GM18909 (cell line): Measurements from ENCODE around the gene CFAP46.

ENCODE experiments used
- ATAC-seq: cut with Tn5 transposase; IDR thresholded peaks from one replicate; pipeline ENCODE4 v1.9.1; 2021; ENCODE audit warnings: mild to moderate bottlenecking; ENCODE audit not compliant: unreplicated experiment, poor library complexity

Gene CFAP46

GRCh38 chr10:132872658-132873057, 69.7 kb downstream of the CFAP46 start:
- no peak for ATAC-seq

- no peak for ATAC-seq
These were observed 71.9 kb downstream of the CFAP46 start for GRCh38 chr10:132870426-132870825.

GRCh38 chr10:132869621-132870020, 72.7 kb downstream of the CFAP46 start:
- no peak for ATAC-seq

DNA sequence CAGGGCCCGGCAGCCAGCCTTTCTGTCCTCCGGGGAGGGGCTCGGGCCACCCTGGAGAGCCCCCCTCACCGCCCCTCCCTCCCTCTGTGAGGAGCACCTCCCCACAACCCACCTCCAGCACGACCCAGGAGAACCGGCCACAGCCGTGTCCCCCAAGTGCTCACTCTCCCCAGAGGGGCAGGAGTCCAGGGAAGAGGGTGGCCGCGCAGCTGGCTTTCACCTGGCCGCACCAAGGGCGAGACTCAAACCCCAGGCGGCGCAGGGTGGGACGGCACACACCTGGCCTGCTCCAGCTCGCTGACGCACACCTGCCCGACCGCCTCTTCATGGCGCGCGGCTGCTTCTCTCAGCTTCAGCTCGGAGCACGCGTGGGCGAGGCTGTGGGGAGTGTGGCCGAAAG, 73.4 kb downstream of the CFAP46 start:
- ATAC-seq, result no peak

GRCh38 chr10:132867801-132868644, 74.3 kb downstream of the CFAP46 start:
- ATAC-seq, result no peak

GRCh38 chr10:132866601-132867381, 75.6 kb downstream of the CFAP46 start:
- no peak for ATAC-seq

DNA sequence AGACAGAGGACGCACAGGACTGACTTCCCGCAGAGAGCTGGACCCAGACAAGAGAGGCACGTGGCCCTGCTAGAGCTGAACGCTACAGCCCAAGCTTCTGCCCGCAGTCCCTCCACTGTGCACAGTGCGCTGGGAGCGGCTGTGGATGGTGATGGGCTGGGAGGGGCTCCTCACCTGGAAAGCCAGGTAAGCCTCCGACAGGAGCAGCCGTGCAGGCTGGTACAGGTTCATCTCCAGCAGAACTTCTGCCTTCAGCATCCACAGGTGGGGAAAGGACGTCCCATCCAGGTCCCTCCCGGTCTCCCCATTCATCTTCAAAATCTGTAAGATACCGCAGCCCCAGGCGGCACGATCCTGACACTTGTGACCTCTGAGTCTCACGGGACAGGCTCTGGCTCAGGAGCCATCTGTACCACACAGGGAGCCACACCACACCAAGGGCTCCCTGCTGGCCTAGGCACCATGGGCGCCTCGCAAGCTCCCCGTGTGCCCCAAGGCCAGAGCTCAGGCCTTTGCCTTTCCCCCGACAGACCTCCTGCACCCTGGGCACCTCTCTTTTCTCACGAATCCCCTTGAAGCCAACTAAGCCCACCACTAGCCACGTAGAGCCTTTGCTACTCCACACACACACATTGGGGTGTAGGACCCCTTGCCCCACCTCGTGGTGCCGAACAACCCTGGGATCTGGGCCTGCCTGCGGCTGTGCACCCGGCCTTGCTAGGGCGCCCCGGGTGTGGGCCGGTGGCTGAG, 76.3 kb downstream of the CFAP46 start:
- no peak for ATAC-seq

- no peak for ATAC-seq
These were observed 77.2 kb downstream of the CFAP46 start for GRCh38 chr10:132865171-132865631.

DNA sequence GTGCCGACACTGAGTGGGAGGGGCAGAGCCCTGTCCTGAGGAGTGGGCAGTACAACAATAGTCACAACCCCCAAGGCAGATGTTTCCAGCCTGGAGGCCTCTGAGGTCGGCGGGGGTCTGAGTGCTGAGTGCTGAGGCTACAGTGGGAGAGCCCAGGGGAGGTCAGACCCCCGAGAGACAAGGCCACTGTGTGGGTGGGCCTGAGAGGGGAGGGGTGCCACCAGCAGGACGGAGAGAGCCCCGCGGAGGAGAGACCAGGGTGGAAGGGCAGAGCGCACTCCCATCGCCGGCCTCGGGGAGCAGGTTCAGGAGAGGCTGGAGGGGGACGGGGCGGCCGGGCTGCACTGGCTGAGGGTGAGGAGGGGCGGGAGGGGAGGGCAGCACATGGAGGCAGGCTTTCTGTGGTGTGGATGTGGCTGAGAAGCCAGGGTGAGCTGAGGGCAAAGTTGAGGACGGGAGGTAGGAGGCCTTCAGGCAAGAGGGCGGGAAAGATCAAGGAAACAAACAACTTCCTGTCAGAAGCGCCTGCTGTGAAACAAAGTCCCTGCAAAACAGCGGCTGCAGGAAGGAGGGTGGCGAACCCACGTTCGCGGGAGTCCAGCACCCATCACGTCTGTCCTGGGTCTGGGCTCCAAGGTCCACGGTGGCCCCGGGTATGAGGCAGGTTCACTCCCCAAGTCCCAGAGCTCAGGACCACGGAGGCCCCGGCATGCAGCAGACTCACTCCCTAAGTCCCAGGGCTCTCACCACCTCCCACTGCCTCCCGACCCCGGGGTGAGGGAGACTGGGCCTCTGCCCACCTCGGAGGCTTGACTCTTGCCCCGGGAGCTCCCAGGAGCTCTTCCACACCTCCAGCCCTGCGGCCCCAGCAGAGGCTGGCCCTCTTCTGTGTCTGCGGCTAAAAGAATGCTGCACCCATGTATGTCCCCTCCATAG, 79.6 kb downstream of the CFAP46 start:
- ATAC-seq, result no peak

GRCh38 chr10:132861884-132862461, 80.4 kb downstream of the CFAP46 start:
- ATAC-seq, result no peak

GRCh38 chr10:132861116-132861691, 81.2 kb downstream of the CFAP46 start:
- ATAC-seq, result no peak

DNA sequence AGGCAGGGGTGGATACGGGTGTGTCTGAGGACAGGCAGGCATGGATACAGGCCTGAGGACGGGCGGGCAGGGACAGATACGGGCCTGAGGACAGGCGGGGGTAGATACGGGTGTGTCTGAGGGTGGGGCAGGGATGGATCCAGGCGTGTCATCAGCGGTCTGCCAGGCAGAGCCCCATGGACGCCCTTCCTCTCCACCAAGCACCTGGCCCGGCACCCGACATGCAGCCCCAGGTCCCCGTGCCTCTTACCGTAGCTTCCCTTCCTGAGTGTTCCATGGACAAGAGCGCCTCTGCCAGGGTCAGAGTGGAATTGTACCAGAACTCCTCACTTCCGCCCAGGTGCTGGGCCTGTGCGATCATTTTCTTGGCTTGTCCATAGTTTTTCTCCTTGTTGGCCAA, 81.8 kb downstream of the CFAP46 start:
- no peak for ATAC-seq

- no peak for ATAC-seq
These were observed 83.1 kb downstream of the CFAP46 start for GRCh38 chr10:132859084-132859855.

DNA sequence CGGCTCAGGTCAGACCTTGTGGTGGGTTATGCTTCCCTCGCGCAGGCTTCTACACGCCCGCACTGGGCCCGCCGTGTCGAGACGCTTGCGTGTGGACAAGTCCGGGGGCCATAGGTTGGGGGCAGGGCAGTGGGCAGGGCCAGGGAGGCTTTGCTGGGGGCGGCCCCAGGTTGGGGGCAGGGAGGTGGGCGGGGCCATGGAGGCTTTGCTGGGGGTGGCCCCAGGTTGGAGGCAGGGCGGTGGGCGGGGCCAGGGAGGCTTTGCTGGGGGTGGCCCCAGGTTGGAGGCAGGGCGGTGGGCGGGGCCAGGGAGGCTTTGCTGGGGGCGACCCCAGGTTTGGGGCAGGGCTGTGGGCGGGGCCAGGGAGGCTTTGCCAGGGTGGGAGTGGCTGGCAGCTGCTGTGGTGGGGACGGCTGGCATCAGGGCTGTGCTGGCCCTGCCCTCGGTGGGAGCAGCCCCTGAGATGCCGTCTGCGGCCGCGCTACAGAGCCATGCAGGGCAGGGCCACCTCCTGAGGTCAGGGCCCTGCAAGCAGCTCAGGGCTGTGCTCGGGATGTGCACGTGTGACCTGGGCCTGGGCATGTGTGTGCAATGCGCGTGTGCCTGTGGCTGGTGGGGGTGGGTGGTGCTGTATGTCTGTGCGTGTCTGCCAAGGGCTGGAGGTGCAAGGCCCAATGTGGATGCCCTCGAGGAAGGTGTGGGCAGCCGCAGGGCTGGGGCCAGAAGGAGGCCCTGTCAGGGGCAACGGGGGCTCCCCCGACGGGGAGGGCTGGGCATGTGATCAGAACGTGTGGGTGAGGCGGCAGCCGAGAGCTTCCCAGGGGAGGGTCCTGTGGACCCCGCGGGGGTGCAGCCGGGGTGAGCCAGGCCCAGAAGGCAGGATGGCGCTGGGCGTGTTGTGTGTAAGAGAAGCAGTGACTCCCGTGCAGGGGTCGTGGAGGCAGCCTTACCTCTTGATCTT, 84.0 kb downstream of the CFAP46 start:
- no peak for ATAC-seq

GRCh38 chr10:132856869-132857524, 85.4 kb downstream of the CFAP46 start:
- no peak for ATAC-seq

DNA sequence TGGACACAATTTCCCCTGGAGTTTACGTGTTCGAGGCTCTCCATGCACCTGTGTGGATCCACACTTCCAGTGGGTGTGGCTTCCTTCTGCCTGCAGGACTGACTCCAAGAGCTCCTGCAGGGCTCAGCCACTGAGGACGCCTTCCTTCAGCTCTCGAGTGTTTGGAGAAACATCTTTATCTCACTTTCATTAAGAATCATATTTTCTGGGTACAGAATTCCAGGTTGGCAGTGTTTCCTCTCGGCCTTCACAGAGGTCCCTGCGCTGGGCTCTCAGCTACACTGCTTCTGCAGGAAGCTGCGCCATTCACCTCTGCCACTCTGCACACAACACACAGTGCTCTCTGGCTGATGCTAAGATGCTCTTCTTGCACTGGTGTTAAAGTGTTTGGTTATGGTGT, 86.5 kb downstream of the CFAP46 start:
- ATAC-seq, result no peak

DNA sequence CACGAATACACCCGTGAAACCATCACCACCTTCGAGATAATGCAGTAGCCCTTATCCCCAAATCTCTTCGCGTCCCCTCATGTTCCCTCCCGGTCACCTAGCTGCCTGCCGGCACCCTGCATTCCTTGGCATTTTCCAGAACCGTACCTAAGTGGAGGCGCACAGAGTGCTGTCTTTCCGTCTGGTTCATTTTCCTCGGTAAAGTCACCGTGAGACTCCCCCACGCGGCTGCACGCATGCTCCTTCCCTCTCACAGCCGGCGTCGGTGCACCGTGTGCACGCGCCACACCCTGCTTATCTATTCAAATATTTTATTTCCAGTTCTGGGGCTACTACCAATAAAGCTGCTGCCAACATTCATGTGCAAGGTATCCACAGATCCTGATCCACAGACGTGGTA, 90.9 kb downstream of the CFAP46 start:
- no peak for ATAC-seq
